Activated naive CD4-positive, alpha-beta T cell treated with Interleukin-2 at 50 U/mL for 16 hours (primary cell): ENCODE results near the gene NLN.
A peak's percentile ranks its signal among the peaks of the same experiment; 100 is the strongest.
"Not testable (repeated sequence)": the region's sequence is repeated elsewhere in the genome, so short reads cannot be mapped to it uniquely, and the experiment has no call there.

ENCODE experiments used
- DNase-seq: peaks from one replicate; pipeline ENCODE4 v3.0.0-alpha.2; 2020

The NLN gene

DNA sequence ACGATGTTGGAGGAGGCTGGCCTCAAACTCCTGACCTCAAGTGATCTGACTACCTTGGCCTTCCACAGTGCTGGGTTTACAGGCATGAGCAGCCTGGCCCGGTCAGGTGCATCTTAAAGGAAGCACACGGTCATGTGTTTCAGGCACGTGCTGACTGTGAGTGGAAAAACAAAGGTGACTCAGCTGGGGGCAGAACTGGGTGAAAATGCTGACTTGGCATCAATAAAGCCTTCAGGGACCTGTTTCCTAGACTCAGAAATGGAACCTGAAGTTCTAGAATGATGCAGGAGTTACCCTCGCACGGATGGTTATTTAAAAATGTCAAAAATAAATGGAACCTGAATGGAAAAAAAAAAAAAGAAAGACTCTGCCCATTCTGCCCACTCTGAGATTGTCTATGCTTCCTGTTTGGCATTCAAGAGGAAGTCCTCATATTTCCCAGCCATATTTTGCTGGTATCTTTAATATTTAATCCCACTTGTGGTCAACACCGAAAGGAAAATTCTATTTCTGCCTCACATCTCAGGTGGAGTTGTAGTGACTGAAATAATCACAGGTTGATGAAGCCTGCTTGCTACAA, 12.3 kb downstream of the NLN start:
- DNase-seq = not testable (repeated sequence)

DNA sequence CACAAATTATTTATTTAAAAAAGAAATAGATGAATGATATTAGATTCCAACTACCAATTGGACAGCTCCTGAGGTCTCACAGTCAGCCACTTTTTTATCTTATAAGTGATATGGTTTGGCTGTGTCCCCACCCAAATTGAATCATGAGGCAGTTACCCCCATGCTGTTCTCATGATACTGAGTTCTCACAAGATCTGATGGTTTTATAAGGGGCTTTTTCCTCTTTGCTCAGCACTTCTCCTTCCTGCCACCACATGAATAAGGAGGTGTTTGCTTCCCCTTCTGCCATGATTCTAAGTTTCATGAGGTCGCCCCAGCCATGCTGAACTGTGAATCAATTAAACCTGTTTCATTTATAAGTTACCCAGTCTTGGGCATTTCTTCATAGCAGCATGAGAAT, 12.9 kb downstream of the NLN start:
- DNase-seq = no peak

DNA sequence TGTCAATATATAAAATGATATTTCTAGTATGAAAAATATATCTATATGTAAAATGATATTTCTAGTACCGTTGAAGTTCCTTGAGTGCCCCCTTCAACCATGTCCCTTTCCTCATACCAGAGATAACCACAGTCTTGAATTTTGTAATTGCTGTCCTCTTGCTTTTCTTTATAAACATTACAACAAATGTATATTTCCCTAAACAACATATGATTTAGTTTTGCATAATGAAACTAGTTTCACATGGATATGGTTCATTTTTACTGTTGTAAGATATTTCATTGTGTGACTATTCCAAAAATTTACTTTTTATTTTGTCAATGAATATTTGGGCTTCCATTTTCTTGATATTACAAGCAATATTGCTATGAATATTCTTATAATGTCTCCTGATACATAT, 14.0 kb downstream of the NLN start:
- no peak for DNase-seq

DNA sequence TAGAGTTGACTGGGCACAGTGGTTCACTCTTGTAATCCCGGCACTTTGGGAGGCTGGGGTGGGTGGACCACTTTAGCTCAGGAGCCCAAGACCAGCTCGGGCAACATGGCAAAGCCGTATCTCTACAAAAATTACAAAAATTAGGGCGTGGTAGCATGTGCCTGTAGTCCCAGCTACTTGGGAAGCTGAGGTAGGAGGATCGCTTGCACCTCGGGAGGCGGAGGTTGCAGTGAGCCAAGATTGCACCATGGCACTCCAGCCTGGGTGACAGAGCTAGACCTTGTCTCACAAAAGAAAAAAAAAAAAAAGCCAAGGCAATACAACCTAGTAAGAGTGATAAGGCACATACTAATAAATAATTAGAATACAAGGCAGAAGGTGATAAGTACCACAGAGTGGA, 15.8 kb downstream of the NLN start:
- DNase-seq = no peak

DNA sequence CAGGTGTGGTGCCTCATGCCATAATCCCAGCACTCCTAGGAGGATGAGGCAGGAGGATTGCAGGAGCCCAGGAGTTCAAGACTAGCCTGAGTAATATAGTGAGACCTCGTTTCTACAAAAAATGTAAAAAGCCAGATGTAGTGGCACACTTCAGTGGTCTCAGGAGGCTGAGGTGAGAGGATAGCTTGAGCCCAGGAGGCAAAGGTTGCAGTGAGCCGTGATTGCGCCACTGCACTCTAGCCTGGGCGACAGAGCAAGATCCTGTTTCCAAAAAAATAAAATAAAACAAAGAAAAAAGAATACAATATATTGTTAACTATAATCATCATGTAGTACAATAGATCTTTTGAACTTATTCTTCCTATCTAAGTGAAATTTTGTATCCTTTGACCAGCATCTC, 16.3 kb downstream of the NLN start:
- DNase-seq = no peak

DNA sequence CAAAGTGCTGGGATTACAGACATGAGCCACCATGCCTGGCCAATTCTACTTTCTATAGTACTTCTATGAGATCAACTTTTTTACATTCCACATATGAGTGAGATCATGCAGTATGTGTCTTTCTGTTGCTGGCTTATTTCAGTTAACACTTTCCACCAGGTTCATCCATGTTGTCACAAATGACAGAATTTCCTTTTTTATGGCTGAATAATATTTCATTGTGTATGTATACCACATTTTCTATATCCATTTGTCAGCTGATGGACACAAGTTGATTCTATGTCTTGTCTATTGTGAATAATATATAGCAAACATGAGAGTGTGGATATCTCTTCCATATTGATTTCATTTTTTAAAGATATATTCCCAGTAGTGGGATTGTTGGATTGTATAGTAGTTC, 17.2 kb downstream of the NLN start:
- DNase-seq = no peak

DNA sequence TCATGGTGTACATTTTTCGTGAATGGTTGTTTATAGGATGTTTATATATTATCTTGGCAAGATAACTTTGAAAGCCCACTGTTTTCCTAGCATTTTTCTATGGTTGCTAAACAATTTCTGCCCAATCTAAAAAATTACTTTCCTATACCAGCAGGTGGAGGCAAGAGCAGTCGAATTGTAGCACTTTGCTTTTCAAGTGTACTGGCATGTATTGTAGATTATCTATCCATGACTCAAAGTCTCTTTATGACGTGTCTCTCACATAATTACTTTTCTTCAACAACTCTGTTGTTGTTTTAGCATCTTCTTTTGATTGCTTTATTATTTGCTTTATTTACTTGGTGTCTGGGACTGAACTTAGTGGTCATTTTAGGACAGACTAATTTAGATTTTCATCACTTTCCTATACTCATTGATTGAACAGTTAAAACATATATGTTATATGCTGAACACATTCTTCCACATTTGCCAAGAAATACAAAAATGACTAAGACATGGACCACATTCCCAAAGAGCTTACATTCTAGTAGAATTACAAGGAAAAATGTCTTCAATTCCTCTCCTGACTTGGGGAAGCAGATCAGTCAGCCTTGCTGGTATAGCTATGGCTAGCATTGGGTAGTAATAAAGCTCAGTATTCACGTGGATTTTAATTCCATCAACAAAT, 20.7 kb downstream of the NLN start:
- DNase-seq = peak; percentile 21

DNA sequence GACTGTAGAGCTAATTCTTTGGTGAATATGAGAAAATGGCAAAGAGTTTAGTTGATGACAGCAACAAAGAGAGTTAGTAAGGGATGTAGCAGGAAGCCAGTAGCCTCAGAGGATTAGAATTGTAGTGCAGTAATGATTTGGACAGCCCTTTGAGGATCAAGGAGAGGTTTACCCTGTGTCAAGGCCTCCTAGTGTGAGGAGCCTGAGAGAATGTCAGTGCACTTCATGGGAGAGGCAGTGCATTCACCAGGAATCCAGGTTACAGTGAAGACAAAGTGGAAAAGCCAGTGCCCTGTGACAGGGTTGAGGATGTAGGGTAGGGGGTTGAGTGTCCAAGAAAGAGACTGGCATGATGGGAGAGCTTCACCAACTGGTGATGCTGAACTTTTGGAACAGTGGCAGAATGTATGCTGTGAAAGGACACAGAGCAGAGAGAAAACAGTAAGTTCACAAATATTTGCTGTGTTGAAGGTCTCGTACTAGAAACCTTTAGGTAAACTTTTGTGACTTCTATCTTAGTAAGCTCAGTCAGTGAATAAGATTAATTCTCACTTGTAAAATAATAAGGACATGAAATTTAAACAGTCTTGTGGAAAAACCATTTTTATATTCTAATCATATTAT, 27.3 kb downstream of the NLN start:
- DNase-seq = no peak

DNA sequence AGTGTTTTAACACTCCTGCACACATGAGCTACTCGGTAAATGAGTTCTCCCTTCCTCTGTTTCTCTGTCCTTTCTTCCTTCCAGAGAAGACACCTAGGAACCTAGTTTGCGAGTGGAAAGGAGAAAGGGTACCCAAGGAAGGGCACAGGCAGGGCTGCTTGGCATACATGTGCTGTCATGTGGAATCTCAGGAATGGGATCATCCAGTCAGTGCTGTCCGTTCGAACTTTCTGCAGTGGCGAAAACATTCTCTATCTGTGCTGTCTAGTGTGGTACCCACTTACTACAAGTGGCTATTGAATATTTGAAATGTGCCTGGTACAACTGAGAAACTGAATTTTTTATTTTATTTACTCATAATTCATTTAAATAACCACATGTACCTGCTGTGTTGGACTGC, 28.0 kb downstream of the NLN start:
- no peak for DNase-seq

DNA sequence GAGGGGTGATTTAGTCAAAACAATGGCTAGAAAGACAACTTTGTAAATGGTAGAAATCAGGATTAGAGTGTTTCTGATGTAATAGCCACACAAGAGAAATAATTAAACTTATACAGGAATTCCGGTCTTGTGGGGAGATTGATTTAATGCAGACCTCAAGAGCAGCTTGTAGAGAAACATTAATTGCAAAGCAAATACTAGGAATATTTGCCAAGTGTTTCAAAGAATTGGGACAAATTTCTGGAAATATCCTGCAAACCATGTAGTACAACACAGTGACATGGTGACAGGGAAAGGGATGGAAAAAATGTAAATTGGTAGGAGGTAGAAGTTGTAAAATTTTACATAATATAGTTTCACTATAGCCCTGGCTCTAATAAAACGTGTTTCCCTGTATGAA, 28.9 kb downstream of the NLN start:
- DNase-seq = no peak

DNA sequence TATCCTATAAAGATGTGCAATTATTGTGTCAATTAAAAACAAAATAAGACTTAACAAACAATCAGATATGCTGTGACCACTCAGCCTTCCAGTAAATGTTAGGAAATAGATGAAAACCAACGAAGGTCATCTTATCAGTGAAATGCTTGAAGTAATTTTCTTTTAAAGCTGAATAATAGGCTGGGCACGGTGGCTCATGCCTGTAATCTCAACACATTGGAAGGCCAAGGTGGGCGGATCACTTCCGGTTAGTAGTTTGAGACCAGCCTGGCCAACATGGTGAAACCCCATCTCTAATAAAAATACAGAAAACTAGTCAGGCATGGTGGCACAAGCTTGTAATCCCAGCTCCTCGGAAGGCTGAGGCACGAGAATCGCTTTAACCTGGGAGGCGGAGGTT, 31.2 kb downstream of the NLN start:
- DNase-seq = no peak

DNA sequence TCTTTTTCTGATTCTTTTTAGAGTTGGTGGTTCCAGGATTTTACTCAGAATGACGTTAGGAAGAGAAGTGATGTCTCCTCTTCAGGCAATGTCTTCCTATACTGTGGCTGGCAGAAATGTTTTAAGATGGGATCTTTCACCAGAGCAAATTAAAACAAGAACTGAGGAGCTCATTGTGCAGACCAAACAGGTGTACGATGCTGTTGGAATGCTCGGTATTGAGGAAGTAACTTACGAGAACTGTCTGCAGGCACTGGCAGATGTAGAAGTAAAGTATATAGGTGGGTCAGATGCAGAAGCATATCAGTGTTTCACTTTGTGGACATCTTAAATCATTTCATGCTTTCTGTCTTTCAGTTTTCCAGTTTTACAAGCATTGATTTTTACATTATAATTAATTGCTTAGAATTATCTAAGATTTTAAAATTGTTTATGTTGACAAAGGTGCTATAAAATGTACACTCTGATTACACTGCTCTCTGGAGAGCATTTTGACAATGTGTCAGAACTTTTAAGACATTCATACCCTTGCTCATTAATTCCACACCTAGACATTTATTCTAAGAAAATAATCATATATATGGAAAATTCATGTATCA, 36.6 kb downstream of the NLN start:
- no peak for DNase-seq

DNA sequence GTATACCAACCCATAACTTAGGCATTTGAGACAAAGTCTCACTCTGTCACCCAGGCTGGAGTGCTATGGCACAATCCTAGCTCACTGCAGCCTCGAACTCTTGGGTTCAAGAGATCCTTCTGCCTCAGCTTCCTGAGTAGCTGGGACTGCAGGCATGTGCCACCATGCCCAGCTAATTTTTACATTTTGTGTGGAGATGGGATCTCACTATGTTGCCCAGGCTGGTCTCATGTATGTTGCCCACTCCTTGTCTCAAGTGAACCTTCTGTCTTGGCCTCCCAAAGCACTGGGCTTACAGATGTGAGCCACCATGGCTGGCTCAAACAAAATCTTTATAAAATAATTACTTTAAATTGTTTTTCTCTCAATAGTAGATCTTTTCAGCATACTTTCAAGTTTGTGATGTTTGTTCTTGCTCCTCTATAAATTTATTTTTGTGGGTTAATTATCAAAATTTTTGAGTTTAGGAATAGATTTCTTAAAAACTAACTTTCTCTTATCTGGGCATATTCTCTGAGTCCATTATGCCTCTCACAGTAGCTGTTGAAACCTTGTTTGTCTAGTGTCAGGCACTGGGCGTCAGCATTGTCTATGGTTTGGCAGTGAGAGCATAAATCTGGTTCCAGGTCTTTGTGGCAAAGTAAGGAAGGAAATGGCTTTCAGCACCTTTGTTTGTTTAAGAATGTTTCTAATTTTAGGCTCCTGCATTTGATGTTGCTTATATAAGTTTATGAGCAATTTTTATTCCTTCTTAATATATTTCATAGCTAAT, 38.7 kb downstream of the NLN start:
- peak; percentile 45 for DNase-seq

DNA sequence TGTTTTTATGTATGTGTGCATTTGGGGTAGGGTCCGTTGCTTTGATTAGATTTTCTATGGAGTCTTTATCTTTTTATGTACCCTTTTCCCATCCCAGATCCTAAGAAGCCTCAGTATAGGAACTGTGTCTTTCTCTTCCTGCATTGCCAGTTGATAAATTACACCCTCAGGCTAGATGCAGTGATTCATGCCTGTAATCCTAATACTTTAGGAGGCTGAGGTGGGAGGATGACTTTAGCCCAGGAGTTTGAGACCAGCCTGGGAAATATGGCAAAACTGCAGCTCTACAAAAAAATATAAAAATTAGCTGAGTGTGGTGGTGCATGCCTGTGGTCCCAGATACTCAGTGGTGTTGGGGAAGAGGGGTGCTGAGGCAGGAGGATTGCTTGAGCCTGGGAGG, 40.2 kb downstream of the NLN start:
- no peak for DNase-seq

DNA sequence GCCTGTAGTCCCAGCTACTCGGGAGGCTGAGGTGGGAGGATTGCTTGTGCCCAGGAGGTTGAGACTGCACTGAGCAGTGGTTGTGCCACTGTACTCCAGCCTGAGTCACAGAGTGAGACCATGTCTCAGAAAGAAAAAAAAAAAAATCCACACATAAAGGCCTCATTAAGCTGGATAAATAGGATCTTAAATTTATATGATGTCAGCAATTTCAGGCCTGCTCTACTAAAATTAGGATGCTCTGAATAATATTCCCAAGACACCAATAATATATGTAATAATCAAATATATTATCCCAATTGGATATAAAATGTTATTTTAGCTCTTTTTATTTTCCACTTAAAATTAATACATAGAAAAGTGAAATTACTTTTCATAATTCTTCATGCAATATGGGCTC, 43.6 kb downstream of the NLN start:
- no peak for DNase-seq

DNA sequence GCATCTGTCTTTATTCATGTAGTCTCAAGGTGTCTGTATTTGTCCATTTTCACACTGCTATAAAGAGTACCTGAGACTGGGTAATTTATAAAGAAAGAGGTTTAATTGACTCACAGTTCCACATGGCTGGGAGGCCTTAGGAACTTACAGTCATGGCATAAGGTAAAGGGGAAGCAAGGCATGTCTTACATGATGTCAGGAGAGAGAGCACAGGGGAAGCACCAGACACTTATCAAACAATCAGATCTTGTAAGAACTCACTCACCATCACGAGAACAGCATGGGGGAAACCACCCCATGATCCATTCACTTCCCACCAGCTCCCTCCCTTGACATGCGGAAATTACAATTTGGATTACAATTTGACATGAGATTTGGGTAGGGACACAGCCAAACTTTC, 44.2 kb downstream of the NLN start:
- DNase-seq = no peak

DNA sequence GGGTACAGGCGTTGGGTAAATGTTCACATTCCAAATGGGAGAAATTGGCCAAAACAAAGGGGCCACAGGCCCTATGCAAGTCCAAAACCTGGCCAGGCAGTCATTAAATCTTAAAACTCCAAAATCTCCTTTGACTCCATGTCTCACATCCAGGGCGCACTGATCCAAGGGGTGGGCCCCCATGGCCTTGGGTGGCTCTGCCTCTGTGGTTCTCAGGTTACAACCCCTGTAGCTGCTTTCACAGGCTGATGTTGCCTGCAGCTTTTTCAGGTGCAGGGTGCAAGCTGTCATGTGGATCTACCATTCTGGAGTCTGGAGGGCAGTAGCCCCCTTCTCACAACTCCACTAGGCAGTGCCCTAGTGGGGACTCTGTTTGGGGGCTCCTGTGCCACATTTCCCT, 44.8 kb downstream of the NLN start:
- DNase-seq = no peak

DNA sequence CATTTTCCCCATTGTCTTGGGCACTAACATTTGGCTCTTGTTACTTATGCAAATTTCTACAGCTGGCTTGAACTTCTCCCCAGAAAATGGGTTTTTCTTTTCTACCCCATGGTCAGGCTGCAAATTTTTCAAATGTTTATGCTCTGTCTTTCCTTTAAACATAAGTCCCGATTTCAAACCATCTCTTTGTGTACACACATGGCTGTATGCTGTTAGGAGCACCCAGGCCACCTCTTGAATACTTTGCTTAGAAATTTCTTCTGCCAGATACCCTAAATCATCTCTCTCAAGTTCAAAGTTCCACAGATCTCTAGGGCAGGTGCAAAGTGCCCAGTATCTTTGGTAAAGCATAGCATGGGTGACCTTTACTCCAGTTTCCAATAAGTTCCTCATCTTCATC, 45.6 kb downstream of the NLN start:
- DNase-seq = no peak

DNA sequence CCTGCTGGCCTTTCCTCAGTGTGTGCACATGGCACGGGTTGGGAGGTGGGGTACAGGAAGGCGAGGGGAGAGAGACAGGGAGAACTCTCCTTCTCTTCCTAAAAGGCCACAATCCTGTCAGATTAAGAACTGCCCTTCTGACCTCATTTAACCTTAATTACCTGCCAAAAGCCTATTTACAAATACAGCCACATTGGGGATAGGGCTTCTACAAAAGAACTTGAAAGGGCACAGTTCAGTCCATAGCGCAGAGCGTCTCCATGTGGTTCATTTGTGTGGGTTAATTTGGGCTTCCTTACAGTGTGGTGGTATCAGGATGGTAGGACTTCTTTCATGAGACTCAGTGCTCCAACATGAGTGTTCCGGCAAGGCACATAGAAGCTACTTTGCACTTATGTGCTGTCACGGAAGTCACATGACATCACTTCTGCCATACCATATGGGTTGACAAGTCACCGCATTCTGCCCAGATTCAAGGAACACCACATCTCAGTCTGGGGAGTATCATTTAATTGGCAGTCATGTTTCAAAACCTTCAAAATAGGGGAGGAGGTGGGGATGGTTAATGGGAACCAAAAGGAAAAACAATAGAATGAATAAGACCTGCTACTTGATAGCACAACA, 46.8 kb downstream of the NLN start:
- DNase-seq = no peak

DNA sequence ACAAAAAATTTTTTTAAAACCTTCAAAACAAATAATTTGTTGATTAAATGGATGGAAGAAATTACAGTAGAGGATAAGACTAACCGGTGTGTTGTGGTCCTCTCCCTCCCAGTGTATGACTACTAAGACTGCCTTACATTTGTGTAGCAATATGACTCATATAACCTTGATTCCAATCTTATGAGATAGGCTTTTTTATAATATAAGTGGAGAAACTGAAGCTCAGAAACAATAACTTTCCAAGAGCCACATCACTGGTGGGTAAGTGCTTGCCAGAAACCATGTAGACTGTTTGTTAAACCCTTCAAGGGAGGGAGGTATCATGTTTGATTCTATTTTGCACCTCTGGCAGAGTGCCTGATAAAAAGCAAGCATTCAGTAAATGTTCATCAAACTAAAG, 47.5 kb downstream of the NLN start:
- no peak for DNase-seq

DNA sequence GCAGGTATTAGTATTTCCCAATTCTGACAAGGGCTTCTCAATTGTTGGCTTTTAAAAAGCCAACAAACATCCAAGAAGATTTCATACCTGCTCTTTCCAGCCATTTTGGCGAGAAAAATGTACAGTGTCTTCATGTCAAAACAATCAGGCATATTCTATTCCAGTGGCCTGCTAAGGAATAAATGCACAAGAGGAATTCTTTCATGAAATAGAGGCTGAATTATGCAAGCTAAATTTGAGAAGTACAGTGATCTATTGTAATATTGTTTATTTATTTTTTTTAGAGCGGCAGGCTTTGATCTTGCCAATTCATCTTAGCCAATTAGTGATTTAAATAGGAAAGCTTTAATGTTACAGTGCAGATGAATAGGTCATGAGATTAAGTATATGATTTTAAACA, 49.3 kb downstream of the NLN start:
- DNase-seq = no peak

DNA sequence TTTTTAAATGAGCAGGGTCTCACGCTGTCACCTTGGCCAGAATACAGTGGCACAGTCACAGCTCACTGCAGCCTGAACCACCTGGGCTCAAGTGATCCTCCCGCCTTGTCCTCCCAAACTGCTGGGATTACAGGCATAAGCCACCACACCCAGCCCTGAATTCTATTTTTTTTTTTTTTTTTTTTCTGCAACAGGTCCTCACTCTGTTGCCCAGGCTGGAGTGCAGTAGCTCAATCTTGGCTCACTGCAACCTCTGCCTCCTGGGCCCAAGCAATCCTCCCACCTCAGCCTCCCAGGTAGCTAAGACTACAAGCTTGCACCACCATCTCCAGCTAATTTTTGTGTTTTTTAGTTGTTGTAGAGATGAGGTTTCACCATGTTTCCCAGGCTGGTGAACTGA, 51.0 kb downstream of the NLN start:
- not testable (repeated sequence) for DNase-seq

DNA sequence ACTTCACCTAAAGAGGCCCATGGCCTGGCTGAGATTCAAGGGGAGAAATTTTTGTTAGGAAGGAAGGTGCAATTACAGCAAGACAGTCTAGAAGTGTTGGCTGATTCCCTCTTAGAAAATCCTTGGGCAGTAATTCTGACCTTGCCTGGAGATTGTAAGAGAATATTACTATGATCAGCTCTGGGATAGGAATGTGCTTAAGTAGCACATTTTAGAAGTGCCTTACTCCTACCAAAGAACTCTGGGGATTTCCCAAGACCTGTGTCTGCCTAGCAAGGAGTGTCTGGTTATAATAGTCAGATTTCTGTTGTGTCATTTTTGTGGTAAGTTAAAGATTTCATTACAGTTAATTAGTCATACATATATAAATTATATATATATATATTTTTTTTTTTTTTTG, 52.3 kb downstream of the NLN start:
- DNase-seq = no peak
